ENCODE data around the gene GRAMD4. TPM values are rescaled to one million over a fixed set of nuclear protein-coding genes. Genes with fewer than 3 reads are reported as not detected.

GRAMD4 gene
- total RNA-seq, 4 donors from 2014 or later, result 19.1 to 25.4 (median 19.5) TPM

- no peak for DNase-seq (ENCODE audit: low spot score)
- ATAC-seq (ENCODE audit: low FRiP score), result no peak
- TF ChIP-seq, protein P1, sequence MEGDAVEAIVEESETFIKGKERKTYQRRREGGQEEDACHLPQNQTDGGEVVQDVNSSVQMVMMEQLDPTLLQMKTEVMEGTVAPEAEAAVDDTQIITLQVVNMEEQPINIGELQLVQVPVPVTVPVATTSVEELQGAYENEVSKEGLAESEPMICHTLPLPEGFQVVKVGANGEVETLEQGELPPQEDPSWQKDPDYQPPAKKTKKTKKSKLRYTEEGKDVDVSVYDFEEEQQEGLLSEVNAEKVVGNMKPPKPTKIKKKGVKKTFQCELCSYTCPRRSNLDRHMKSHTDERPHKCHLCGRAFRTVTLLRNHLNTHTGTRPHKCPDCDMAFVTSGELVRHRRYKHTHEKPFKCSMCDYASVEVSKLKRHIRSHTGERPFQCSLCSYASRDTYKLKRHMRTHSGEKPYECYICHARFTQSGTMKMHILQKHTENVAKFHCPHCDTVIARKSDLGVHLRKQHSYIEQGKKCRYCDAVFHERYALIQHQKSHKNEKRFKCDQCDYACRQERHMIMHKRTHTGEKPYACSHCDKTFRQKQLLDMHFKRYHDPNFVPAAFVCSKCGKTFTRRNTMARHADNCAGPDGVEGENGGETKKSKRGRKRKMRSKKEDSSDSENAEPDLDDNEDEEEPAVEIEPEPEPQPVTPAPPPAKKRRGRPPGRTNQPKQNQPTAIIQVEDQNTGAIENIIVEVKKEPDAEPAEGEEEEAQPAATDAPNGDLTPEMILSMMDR (IDR thresholded peaks at IDR 0.05), result no peak
Measured at GRCh38 chr22:46721501-46722085, 101.4 kb downstream of the GRAMD4 start.

GRCh38 chr22:46723882-46724281 lies 103.7 kb downstream of the GRAMD4 start:
- TF ChIP-seq, protein P1 (IDR thresholded peaks at IDR 0.05), result no peak
- no peak for DNase-seq (ENCODE audit: low spot score)
- no peak for ATAC-seq (ENCODE audit: low FRiP score)

DNA sequence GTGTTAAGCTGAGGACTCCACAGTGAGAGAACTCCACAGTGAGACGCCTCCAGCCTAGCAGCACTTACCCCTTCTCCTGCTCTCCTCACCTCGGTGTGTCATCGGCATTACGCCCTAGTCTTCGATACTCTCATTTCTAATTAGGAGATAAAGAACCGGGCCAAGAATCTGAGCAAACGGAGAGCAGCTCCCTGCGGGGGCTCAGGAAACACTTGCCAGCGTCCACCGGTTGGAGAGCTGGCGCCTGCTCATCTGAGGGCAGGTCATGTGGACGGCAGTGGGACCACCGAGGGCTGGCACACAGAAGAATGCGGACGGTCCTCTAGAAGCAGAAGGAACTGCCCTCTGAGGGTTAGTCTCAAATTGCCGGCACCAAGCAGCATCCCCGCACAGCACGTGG lies 104.9 kb downstream of the GRAMD4 start:
- DNase-seq (ENCODE audit: low spot score), result no peak
- ATAC-seq (ENCODE audit: low FRiP score), result no peak
- TF ChIP-seq, protein P1 (IDR thresholded peaks at IDR 0.05), result no peak

GRCh38 chr22:46726066-46726985 lies 106.1 kb downstream of the GRAMD4 start:
- no peak for DNase-seq (ENCODE audit: low spot score)
- ATAC-seq (ENCODE audit: low FRiP score), result no peak
- TF ChIP-seq, protein P1 (IDR thresholded peaks at IDR 0.05), result no peak

DNA sequence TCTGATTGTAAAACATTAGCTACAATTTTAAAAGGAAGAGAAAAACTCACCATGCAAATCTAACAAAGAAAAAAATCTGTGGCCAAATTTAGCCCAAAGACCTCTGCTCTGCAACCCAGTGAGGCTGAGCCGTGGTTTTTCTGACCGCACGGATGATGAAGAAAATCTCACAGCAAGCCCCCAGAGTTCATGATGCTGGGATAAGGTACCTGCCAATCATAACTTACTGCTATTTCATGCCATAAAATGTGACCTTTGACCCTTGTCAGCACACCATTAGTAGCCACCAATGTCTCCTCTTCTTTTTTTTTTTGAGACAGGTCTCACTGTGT lies 106.8 kb downstream of the GRAMD4 start:
- DNase-seq (ENCODE audit: low spot score) (no peak), ATAC-seq (ENCODE audit: low FRiP score) (no peak)
- TF ChIP-seq, protein P1 (IDR thresholded peaks at IDR 0.05), result no peak

DNA sequence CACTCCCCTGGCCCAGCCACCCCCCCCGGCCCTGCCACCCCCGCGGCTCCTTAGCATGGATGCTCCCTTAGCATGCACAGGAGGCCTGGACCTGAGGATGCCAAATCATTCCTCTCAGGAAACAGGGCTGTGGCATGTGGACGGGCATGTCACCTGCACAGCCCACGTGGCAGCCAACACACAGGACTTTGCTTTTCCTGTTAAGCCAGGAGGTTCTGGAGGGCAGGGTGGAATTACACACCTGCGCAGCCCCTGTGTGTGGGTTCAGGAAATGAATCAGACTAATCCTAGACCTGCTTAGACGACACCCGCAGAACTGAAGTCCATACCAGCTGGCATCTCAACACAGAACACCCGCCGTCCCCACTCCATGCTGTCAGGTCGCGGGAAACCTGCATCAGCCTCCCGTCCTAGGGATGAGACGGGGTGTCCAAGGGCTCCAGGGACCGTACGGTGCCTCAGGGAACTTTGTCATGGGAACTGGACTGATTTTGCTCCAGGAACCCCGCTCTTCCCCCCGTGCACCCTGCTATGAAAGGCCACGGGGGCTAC lies 107.7 kb downstream of the GRAMD4 start:
- DNase-seq (ENCODE audit: low spot score), result no peak
- no peak for ATAC-seq (ENCODE audit: low FRiP score)
- TF ChIP-seq, protein P1 (IDR thresholded peaks at IDR 0.05), result no peak
